SK-N-SH (cell line): Measurements from ENCODE around the gene SHISA2. TPM values are rescaled to one million over a fixed set of nuclear protein-coding genes. Genes with fewer than 3 reads are reported as not detected.

Experiments used
- CTCF ChIA-PET: fragments of 300-600, 350-600 bp; formaldehyde crosslinking; extraction: SDS; loops from one replicate; lab custom pipeline; 2021; lab: Yijun Ruan, JAX
- POLR2A ChIA-PET: fragments of 350-600 bp; sonication (Branson Sonifier 250); formaldehyde crosslinking; extraction: SDS; loops from one replicate; lab custom pipeline; 2020; ENCODE audit warnings: antibody characterized with exemption, inconsistent platforms; lab: Yijun Ruan, JAX
- DNase-seq: peaks from one replicate; pipeline ENCODE4 v3.0.0; 2012
- H2AFZ ChIP-seq: fragments of 200-600 bp; sonication (generic); 2 replicates; pipeline ENCODE4 v1.8.1; 2016; ENCODE audit warnings: antibody characterized with exemption, mild to moderate bottlenecking, low read depth
- H3F3A ChIP-seq: fragments of 200-600 bp; sonication (generic); replicated peaks from 2 replicates; pipeline ENCODE3; 2016; ENCODE audit warnings: antibody characterized with exemption, mild to moderate bottlenecking; ENCODE audit not compliant: insufficient read depth
- H3K27ac ChIP-seq, 2 experiments: fragments of 200-500 bp in 1 of 2; fragments of 200-600 bp in 1 of 2; sonication (Bioruptor generic) in 1 of 2; sonication (generic), shearing (Covaris generic) in 1 of 2; 2 replicates each; pipeline versions ENCODE4 v1.5.1 to v1.6.1; 2014 to 2016; ENCODE audit warnings: low read depth in 2 of 2, inconsistent platforms in 1 of 2, low read length in 1 of 2, mild to moderate bottlenecking in 1 of 2, mixed read lengths in 1 of 2
- H3K27me3 ChIP-seq: fragments of 200-600 bp; sonication (generic), shearing (Covaris generic); 2 replicates; pipeline ENCODE4 v1.6.1; 2016; ENCODE audit warnings: mixed run types; ENCODE audit not compliant: insufficient read depth
- H3K36me3 ChIP-seq, 2 experiments: fragments of 200-500 bp in 1 of 2; fragments of 200-600 bp in 1 of 2; sonication (Bioruptor generic) in 1 of 2; sonication (generic) in 1 of 2; replicated peaks in 1 of 2; 2 replicates each; pipeline versions ENCODE3 to v1.5.1; 2014 to 2016; ENCODE audit warnings: low read length in 1 of 2, mild to moderate bottlenecking in 1 of 2; ENCODE audit not compliant: insufficient read depth in 2 of 2, control insufficient read depth in 1 of 2
- H3K4me1 ChIP-seq, 2 experiments: fragments of 200-500 bp in 1 of 2; fragments of 200-600 bp in 1 of 2; sonication (Bioruptor generic) in 1 of 2; sonication (generic), shearing (Covaris generic) in 1 of 2; 2 replicates each; pipeline versions ENCODE4 v1.5.1 to v1.6.1; 2014 to 2016; ENCODE audit warnings: low read depth in 1 of 2, low read length in 1 of 2, mixed run types in 1 of 2; ENCODE audit not compliant: insufficient read depth in 2 of 2, control insufficient read depth in 1 of 2
- H3K4me2 ChIP-seq: fragments of 200-600 bp; sonication (generic), shearing (Covaris generic); 2 replicates; pipeline ENCODE4 v1.6.1; 2017; ENCODE audit warnings: mixed run types
- H3K4me3 ChIP-seq, 2 experiments: fragments of 200-500 bp in 1 of 2; fragments of 200-600 bp in 1 of 2; sonication (Bioruptor generic) in 1 of 2; sonication (generic), shearing (Covaris generic) in 1 of 2; 2 replicates each; pipeline versions ENCODE4 v1.5.1 to v1.8.1; 2014 to 2016; ENCODE audit warnings: low read depth in 2 of 2, inconsistent platforms in 1 of 2, low read length in 1 of 2, mild to moderate bottlenecking in 1 of 2, mixed read lengths in 1 of 2, moderate library complexity in 1 of 2
- H3K79me2 ChIP-seq: fragments of 200-600 bp; sonication (generic); 2 replicates; pipeline ENCODE4 v1.8.1; 2017; ENCODE audit warnings: mild to moderate bottlenecking; ENCODE audit not compliant: insufficient read depth
- H3K9ac ChIP-seq: fragments of 200-600 bp; sonication (generic); 2 replicates; pipeline ENCODE4 v1.6.1; 2017; ENCODE audit warnings: mixed run types
- H3K9me2 ChIP-seq: fragments of 200-600 bp; sonication (generic); 2 replicates; pipeline ENCODE4 v1.6.1; 2017; ENCODE audit warnings: mixed run types
- H3K9me3 ChIP-seq: fragments of 200-600 bp; sonication (generic); 2 replicates; pipeline ENCODE4 v1.6.1; 2017; ENCODE audit warnings: mixed run types, mild to moderate bottlenecking, moderate library complexity
- H4K20me1 ChIP-seq: fragments of 200-600 bp; sonication (generic); 2 replicates; pipeline ENCODE4 v1.6.1; 2017; ENCODE audit warnings: mild to moderate bottlenecking, mixed run types; ENCODE audit not compliant: insufficient read depth
- CTCF ChIP-seq: fragments of 200-600 bp; sonication (generic); IDR thresholded peaks from 2 replicates; pipeline ENCODE4 v1.6.1; 2017; ENCODE audit warnings: antibody characterized with exemption, mild to moderate bottlenecking, moderate library complexity
- EP300 ChIP-seq, 2 experiments: IDR thresholded peaks; 2 replicates each; pipeline versions ENCODE4 v1.4.0 to v1.6.1; 2012; ENCODE audit warnings: borderline replicate concordance in 1 of 2, low read depth in 1 of 2, low read length in 1 of 2
- EZH2phosphoT487 ChIP-seq: fragments of 200-600 bp; sonication (generic); IDR thresholded peaks from 2 replicates; pipeline ENCODE4 v1.6.1; 2017; ENCODE audit warnings: low read depth, mixed run types, mild to moderate bottlenecking, antibody characterized with exemption, moderate library complexity, borderline replicate concordance
- GABPA ChIP-seq: IDR thresholded peaks from 2 replicates; pipeline ENCODE4 v1.4.0; 2012; ENCODE audit warnings: low read depth, mild to moderate bottlenecking
- MAX ChIP-seq: IDR thresholded peaks from 2 replicates; pipeline ENCODE4 v1.4.0; 2012; ENCODE audit warnings: low read depth
- REST ChIP-seq: IDR thresholded peaks from 2 replicates; pipeline ENCODE4 v1.6.1; 2012; ENCODE audit warnings: mild to moderate bottlenecking, low read depth, low read length, moderate library complexity
- RFX5 ChIP-seq: IDR thresholded peaks from 2 replicates; pipeline ENCODE4 v1.6.1; 2012; ENCODE audit warnings: mild to moderate bottlenecking, improper control_type of control experiment, low read length
- SIN3A ChIP-seq: IDR thresholded peaks from 2 replicates; pipeline ENCODE4 v1.6.1; 2012; ENCODE audit warnings: low read depth, mild to moderate bottlenecking, low read length, moderate library complexity, borderline replicate concordance
- TAF1 ChIP-seq: IDR thresholded peaks from 2 replicates; pipeline ENCODE4 v1.6.1; 2012; ENCODE audit warnings: low read depth, mild to moderate bottlenecking, low read length, moderate library complexity, borderline replicate concordance
- YY1 ChIP-seq: IDR thresholded peaks from 2 replicates; pipeline ENCODE4 v1.4.0; 2012; ENCODE audit warnings: low read depth, mild to moderate bottlenecking
- WGBS: methylation state at CpG from one replicate; pipeline ENCODE4 v1.1.6; 2017; ENCODE audit warnings: low lambda C conversion rate; 5-methylcytosine and 5-hydroxymethylcytosine counted together
- polyA plus RNA-seq, 3 experiments: library from polyadenylated mRNA; depleted of rRNA; stranded (reverse); fragments of >200 nt; gene quantifications; 2 replicates each; pipeline ENCODE4 v1.2.3, GENCODE V29; 2012

Gene SHISA2
- polyA plus RNA-seq, 1 of the 3 experiments (the other 2 are of a cell fraction) = not detected

GRCh38 chr13:26017932-26018665 is 33.7 kb downstream of the SHISA2 start:
- Histone ChIP-seq H3K9me2 (no peaks in the 10 kb centered on the region), H3K9me3 (no peaks in the 10 kb centered on the region), H2AFZ (no peak overlapping the region), H4K20me1 (no peaks in the 10 kb centered on the region), H3K27ac (no peak overlapping the region), H3K27me3 (no peaks in the 10 kb centered on the region), H3K4me1 (peaks cover 0 to 7% of the 10 kb centered on the region in 2 experiments; a peak in 1 of 4 replicates), H3F3A (no peaks in the 10 kb centered on the region), H3K4me3 (no peak overlapping the region), H3K36me3 (no peaks in the 10 kb centered on the region), H3K4me2 (no peak overlapping the region), H3K79me2 (no peaks in the 10 kb centered on the region), H3K9ac (no peak overlapping the region)
- DNase-seq = no peak
- CTCF ChIA-PET = interaction anchor here (1.3 kb wide), 1 partner anchor 12 kb away, joined by 3 read pairs; no protein-coding TSS in a partner anchor
- POLR2A ChIA-PET = no interaction called here
- WGBS = 26% methylated on average over 6 of the region's 6 CpGs
- TF ChIP-seq GABPA = no peak
- TF ChIP-seq RFX5 = no peak
- TF ChIP-seq CTCF = no peak
- TF ChIP-seq EP300 (IDR thresholded peaks at IDR 0.05; ENCODE audit: borderline replicate concordance in 1 of 2, low read depth in 1 of 2, low read length in 1 of 2) = no peak
- TF ChIP-seq REST = no peak
- TF ChIP-seq MAX = no peak
- no peak for TF ChIP-seq TAF1
- TF ChIP-seq YY1 = no peak
- TF ChIP-seq SIN3A = no peak
- TF ChIP-seq EZH2phosphoT487 = no peak
